Fibroblast of lung (primary cell): ENCODE data around the gene TBC1D19.

Experiments used
- CTCF ChIP-seq, 2 donors: IDR thresholded peaks in 1 of 2; conservative IDR thresholded peaks in 1 of 2; 1 replicate in 1 of 2; 2 replicates in 1 of 2; pipeline ENCODE4 v1.5.1; 2011 to 2012; ENCODE audit warnings: low read length in 2 of 2, control low read depth in 1 of 2, inconsistent platforms in 1 of 2, low read depth in 1 of 2, mild to moderate bottlenecking in 1 of 2
- EZH2 ChIP-seq: IDR thresholded peaks from 2 replicates; pipeline ENCODE4 v1.5.1; 2012; ENCODE audit warnings: low read length, control low read depth, mild to moderate bottlenecking; ENCODE audit errors: missing control alignments

GRCh38 chr4:26558166-26558895, 25.6 kb upstream of the TBC1D19 start:
- TF ChIP-seq CTCF (conservative IDR thresholded peaks at IDR 0.05 in 1 of 2, IDR thresholded peaks at IDR 0.05 in 1 of 2; ENCODE audit: low read depth in 1 of 2, low read length in 2 of 2): no peak
- no peak for TF ChIP-seq EZH2
